Keratinocyte (primary cell): ENCODE results near the gene ARID5A.

Experiments used
- CTCF ChIP-seq, 3 experiments: IDR thresholded peaks in 1 of 3; conservative IDR thresholded peaks in 1 of 3; optimal IDR thresholded peaks in 1 of 3; 2 replicates in 2 of 3; 3 replicates in 1 of 3; pipeline versions ENCODE3 to v1.5.1; 2011; ENCODE audit warnings: low read length in 3 of 3, mild to moderate bottlenecking in 3 of 3, moderate library complexity in 2 of 3, control low read depth in 1 of 3, inconsistent platforms in 1 of 3; ENCODE audit not compliant: insufficient read depth in 2 of 3; ENCODE audit errors: extremely low read depth in 1 of 3
- EZH2 ChIP-seq: IDR thresholded peaks from one replicate; pipeline ENCODE4 v1.6.1; 2012; ENCODE audit warnings: inconsistent platforms, mild to moderate bottlenecking, low read length, moderate library complexity

- no peak for TF ChIP-seq CTCF (optimal IDR thresholded peaks at IDR 0.05 in 1 of 3, IDR thresholded peaks at IDR 0.05 in 1 of 3, conservative IDR thresholded peaks at IDR 0.05 in 1 of 3; ENCODE audit: extremely low read depth in 1 of 3, insufficient read depth in 2 of 3, low read length in 3 of 3)
- TF ChIP-seq EZH2 = no peak
These were observed 21.9 kb downstream of the ARID5A start for GRCh38 chr2:96558485-96558884.
